GM23338 (cell line): ENCODE results near the gene ADGRG6. TPM values are rescaled to one million over a fixed set of nuclear protein-coding genes. Genes with fewer than 3 reads are reported as not detected.

Experiments used
- ATAC-seq: fragments of 200-7000 bp; cut with Tn5 transposase; 3 replicates; pipeline ENCODE4 v1.9.1; 2020
- DNase-seq: peaks from one replicate; pipeline ENCODE4 v3.0.0-alpha.2; 2015; ENCODE audit warnings: low spot score
- H2AFZ ChIP-seq: fragments of 200-600 bp; sonication (generic); 2 replicates; pipeline ENCODE4 v1.8.0; 2016; ENCODE audit warnings: antibody characterized with exemption, mild to moderate bottlenecking, moderate library complexity
- H3F3A ChIP-seq: fragments of 200-600 bp; sonication (generic); replicated peaks from 2 replicates; pipeline ENCODE4 v1.8.0; 2017; ENCODE audit warnings: antibody characterized with exemption, mixed run types, low read depth
- H3K27ac ChIP-seq: fragments of 200-600 bp; sonication (generic); 2 replicates; pipeline ENCODE4 v1.6.1; 2016; ENCODE audit warnings: low read depth
- H3K27me3 ChIP-seq: fragments of 200-600 bp; sonication (generic); 2 replicates; pipeline ENCODE4 v1.8.0; 2016; ENCODE audit warnings: mild to moderate bottlenecking, mixed run types, moderate library complexity; ENCODE audit not compliant: insufficient read depth
- H3K36me3 ChIP-seq: fragments of 200-600 bp; sonication (generic); 2 replicates; pipeline ENCODE4 v1.8.0; 2016; ENCODE audit warnings: mild to moderate bottlenecking; ENCODE audit not compliant: insufficient read depth
- H3K4me1 ChIP-seq: fragments of 200-600 bp; sonication (generic); 2 replicates; pipeline ENCODE4 v1.8.0; 2016; ENCODE audit warnings: mild to moderate bottlenecking, moderate library complexity; ENCODE audit not compliant: insufficient read depth
- H3K4me2 ChIP-seq: fragments of 200-600 bp; sonication (generic); 2 replicates; pipeline ENCODE4 v1.7.1; 2017; ENCODE audit warnings: mixed run types
- H3K4me3 ChIP-seq: fragments of 200-600 bp; sonication (generic); 2 replicates; pipeline ENCODE4 v1.6.1; 2016; ENCODE audit warnings: mixed run types
- H3K79me2 ChIP-seq: fragments of 200-600 bp; sonication (generic); replicated peaks from 2 replicates; pipeline ENCODE4 v1.8.0; 2017; ENCODE audit warnings: mild to moderate bottlenecking; ENCODE audit not compliant: insufficient read depth
- H3K9me2 ChIP-seq: fragments of 200-600 bp; sonication (generic); 2 replicates; pipeline ENCODE4 v1.8.0; 2017; ENCODE audit not compliant: insufficient read depth
- H4K20me1 ChIP-seq: fragments of 200-600 bp; sonication (generic); replicated peaks from 2 replicates; pipeline ENCODE4 v1.8.0; 2017; ENCODE audit warnings: mild to moderate bottlenecking; ENCODE audit not compliant: insufficient read depth
- H3K27ac Mint-ChIP-seq: 2 replicates; pipeline ENCODE4 v1.8.0; 2020; ENCODE audit warnings: inconsistent platforms, mild to moderate bottlenecking, moderate library complexity, mixed read lengths
- H3K27me3 Mint-ChIP-seq: 3 replicates; pipeline ENCODE4 v1.8.0; 2022; ENCODE audit warnings: low read depth, mild to moderate bottlenecking, moderate library complexity, mixed read lengths, inconsistent platforms; ENCODE audit not compliant: insufficient read depth, poor library complexity
- H3K36me3 Mint-ChIP-seq: 3 replicates; pipeline ENCODE4 v1.8.0; 2021; ENCODE audit warnings: low read depth, mild to moderate bottlenecking, inconsistent platforms, moderate library complexity, mixed read lengths
- H3K4me1 Mint-ChIP-seq: 3 replicates; pipeline ENCODE4 v1.8.0; 2020; ENCODE audit warnings: mild to moderate bottlenecking, inconsistent platforms, mixed read lengths
- H3K4me3 Mint-ChIP-seq: 3 replicates; pipeline ENCODE4 v1.8.0; 2021; ENCODE audit warnings: moderate library complexity, mild to moderate bottlenecking, inconsistent platforms, mixed read lengths
- H3K9me3 Mint-ChIP-seq: 3 replicates; pipeline ENCODE4 v1.8.0; 2020; ENCODE audit warnings: moderate library complexity, mild to moderate bottlenecking, inconsistent platforms, mixed read lengths
- CREB1 ChIP-seq: fragments of 250-450 bp; sonication (Bioruptor Pico); IDR thresholded peaks from 2 replicates; pipeline ENCODE4 v1.5.0; 2020; ENCODE audit warnings: low read depth, mild to moderate bottlenecking, moderate library complexity
- EZH2 ChIP-seq: fragments of 200-600 bp; sonication (generic); IDR thresholded peaks from one replicate; pipeline ENCODE4 v1.8.0; 2017; ENCODE audit warnings: antibody characterized with exemption, mild to moderate bottlenecking, low read depth; ENCODE audit not compliant: unreplicated experiment
- EZH2phosphoT487 ChIP-seq: fragments of 200-600 bp; sonication (generic); IDR thresholded peaks from one replicate; pipeline ENCODE4 v1.8.1; 2018; ENCODE audit warnings: antibody characterized with exemption; ENCODE audit not compliant: unreplicated experiment
- JUNB ChIP-seq: IDR thresholded peaks from one replicate; pipeline ENCODE4 v1.6.1; 2016; ENCODE audit warnings: antibody characterized with exemption; ENCODE audit not compliant: unreplicated experiment
- NANOG ChIP-seq: IDR thresholded peaks from 2 replicates; pipeline ENCODE4 v1.6.1; 2016; ENCODE audit warnings: antibody characterized with exemption, borderline replicate concordance
- POLR2AphosphoS5 ChIP-seq: IDR thresholded peaks from 2 replicates; pipeline ENCODE4 v1.6.1; 2016; ENCODE audit warnings: antibody characterized with exemption, low read depth
- STAT1 ChIP-seq: IDR thresholded peaks from one replicate; pipeline ENCODE4 v1.6.1; 2016; ENCODE audit warnings: antibody characterized with exemption; ENCODE audit not compliant: unreplicated experiment
- ZNF114 ChIP-seq: fragments of 250-450 bp; sonication (Bioruptor Pico); IDR thresholded peaks from 2 replicates; pipeline ENCODE4 v1.5.0; 2020; ENCODE audit warnings: mild to moderate bottlenecking, moderate library complexity
- ZNF331 ChIP-seq: fragments of 250-450 bp; sonication (Bioruptor Pico); IDR thresholded peaks from 2 replicates; pipeline ENCODE4 v1.5.0; 2020; ENCODE audit warnings: low read depth, mild to moderate bottlenecking, moderate library complexity
- polyA plus RNA-seq: library from polyadenylated mRNA; unstranded; fragments of >200 nt; fragmentation: Nextera tagmentation; extraction: Ambion mirVana; gene quantifications from 2 replicates; pipeline ENCODE4 v1.2.1, GENCODE V29; 2016
- total RNA-seq: library from RNA; depleted of rRNA; stranded (reverse); fragments of >200 nt; shearing (Covaris generic); gene quantifications from 2 replicates; pipeline ENCODE4 v1.2.3, GENCODE V29; 2014
- TF ChIP-seq, protein P1 (sequence below): IDR thresholded peaks from one replicate; pipeline ENCODE4 v1.6.1; 2018; ENCODE audit warnings: antibody characterized with exemption; ENCODE audit not compliant: unreplicated experiment
- TF ChIP-seq, protein P2 (sequence below): IDR thresholded peaks from 2 replicates; pipeline ENCODE4 v1.6.1; 2016; ENCODE audit warnings: antibody characterized with exemption
- TF ChIP-seq, protein P3 (sequence below): fragments of 250-450 bp; sonication (Bioruptor Pico); IDR thresholded peaks from 2 replicates; pipeline ENCODE4 v1.5.0; 2020; ENCODE audit warnings: mild to moderate bottlenecking, moderate library complexity
- TF ChIP-seq, protein P4 (sequence below), 2 experiments: fragments of 200-600 bp in 1 of 2; sonication (generic) in 1 of 2; conservative IDR thresholded peaks; 2 replicates each; pipeline versions ENCODE4 v1.5.1 to v1.6.1; 2016 to 2017; ENCODE audit warnings: antibody characterized with exemption in 2 of 2, low read depth in 2 of 2, mild to moderate bottlenecking in 2 of 2, moderate library complexity in 1 of 2

ADGRG6 gene
- total and polyA plus RNA-seq, 2 experiments from 2014 or later = 1.3 to 7.7 TPM

DNA sequence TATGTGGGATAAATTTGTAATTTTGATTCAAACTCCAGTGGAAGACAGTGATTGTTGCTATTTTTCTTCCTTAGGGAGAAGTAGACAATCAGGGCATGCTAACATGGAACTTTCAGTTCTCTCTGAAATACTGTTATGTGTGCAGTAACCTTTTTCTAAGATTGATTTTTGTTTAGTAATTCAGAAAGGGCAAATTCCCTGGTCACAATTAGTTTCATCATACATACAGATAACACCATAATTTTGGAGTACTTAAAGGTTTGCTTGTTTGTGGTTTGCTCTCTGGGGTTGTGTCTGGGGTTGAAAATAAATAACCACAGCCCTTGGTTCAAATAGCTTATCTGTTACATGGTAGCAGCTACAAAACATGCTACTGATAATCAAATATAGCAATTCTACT is 34.4 kb downstream of the ADGRG6 start:
- ATAC-seq (no peak), DNase-seq (no peak)
- H3K4me3 Mint-ChIP-seq = no peak overlapping the region
- H3K27me3 Mint-ChIP-seq = no peaks in the 10 kb centered on the region
- Histone ChIP-seq H3K79me2 (no peaks in the 10 kb centered on the region), H3K9me2 (no peaks in the 10 kb centered on the region), H3K36me3 (no peaks in the 10 kb centered on the region), H4K20me1 (no peaks in the 10 kb centered on the region), H3K4me3 (no peak overlapping the region), H3K27ac (no peak overlapping the region), H3K27me3 (no peaks in the 10 kb centered on the region), H3K4me1 (peaks cover 19% of the 10 kb centered on the region), H2AFZ (no peak overlapping the region), H3K4me2 (no peak overlapping the region), H3F3A (no peaks in the 10 kb centered on the region)
- H3K27ac Mint-ChIP-seq = no peak overlapping the region
- peaks cover 25% of the 10 kb centered on the region; the same call in 2 of the 3 replicates for H3K4me1 Mint-ChIP-seq
- no peaks in the 10 kb centered on the region for H3K36me3 Mint-ChIP-seq
- TF ChIP-seq, protein P1, sequence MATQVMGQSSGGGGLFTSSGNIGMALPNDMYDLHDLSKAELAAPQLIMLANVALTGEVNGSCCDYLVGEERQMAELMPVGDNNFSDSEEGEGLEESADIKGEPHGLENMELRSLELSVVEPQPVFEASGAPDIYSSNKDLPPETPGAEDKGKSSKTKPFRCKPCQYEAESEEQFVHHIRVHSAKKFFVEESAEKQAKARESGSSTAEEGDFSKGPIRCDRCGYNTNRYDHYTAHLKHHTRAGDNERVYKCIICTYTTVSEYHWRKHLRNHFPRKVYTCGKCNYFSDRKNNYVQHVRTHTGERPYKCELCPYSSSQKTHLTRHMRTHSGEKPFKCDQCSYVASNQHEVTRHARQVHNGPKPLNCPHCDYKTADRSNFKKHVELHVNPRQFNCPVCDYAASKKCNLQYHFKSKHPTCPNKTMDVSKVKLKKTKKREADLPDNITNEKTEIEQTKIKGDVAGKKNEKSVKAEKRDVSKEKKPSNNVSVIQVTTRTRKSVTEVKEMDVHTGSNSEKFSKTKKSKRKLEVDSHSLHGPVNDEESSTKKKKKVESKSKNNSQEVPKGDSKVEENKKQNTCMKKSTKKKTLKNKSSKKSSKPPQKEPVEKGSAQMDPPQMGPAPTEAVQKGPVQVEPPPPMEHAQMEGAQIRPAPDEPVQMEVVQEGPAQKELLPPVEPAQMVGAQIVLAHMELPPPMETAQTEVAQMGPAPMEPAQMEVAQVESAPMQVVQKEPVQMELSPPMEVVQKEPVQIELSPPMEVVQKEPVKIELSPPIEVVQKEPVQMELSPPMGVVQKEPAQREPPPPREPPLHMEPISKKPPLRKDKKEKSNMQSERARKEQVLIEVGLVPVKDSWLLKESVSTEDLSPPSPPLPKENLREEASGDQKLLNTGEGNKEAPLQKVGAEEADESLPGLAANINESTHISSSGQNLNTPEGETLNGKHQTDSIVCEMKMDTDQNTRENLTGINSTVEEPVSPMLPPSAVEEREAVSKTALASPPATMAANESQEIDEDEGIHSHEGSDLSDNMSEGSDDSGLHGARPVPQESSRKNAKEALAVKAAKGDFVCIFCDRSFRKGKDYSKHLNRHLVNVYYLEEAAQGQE = no peak
- TF ChIP-seq ZNF114 (CRISPR knock-in tag) = no peak
- no peak for TF ChIP-seq ZNF331 (CRISPR knock-in tag)
- no peak for TF ChIP-seq NANOG
- TF ChIP-seq, protein P2, sequence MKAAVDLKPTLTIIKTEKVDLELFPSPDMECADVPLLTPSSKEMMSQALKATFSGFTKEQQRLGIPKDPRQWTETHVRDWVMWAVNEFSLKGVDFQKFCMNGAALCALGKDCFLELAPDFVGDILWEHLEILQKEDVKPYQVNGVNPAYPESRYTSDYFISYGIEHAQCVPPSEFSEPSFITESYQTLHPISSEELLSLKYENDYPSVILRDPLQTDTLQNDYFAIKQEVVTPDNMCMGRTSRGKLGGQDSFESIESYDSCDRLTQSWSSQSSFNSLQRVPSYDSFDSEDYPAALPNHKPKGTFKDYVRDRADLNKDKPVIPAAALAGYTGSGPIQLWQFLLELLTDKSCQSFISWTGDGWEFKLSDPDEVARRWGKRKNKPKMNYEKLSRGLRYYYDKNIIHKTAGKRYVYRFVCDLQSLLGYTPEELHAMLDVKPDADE = no peak
- TF ChIP-seq CREB1 = no peak
- TF ChIP-seq, protein P3, sequence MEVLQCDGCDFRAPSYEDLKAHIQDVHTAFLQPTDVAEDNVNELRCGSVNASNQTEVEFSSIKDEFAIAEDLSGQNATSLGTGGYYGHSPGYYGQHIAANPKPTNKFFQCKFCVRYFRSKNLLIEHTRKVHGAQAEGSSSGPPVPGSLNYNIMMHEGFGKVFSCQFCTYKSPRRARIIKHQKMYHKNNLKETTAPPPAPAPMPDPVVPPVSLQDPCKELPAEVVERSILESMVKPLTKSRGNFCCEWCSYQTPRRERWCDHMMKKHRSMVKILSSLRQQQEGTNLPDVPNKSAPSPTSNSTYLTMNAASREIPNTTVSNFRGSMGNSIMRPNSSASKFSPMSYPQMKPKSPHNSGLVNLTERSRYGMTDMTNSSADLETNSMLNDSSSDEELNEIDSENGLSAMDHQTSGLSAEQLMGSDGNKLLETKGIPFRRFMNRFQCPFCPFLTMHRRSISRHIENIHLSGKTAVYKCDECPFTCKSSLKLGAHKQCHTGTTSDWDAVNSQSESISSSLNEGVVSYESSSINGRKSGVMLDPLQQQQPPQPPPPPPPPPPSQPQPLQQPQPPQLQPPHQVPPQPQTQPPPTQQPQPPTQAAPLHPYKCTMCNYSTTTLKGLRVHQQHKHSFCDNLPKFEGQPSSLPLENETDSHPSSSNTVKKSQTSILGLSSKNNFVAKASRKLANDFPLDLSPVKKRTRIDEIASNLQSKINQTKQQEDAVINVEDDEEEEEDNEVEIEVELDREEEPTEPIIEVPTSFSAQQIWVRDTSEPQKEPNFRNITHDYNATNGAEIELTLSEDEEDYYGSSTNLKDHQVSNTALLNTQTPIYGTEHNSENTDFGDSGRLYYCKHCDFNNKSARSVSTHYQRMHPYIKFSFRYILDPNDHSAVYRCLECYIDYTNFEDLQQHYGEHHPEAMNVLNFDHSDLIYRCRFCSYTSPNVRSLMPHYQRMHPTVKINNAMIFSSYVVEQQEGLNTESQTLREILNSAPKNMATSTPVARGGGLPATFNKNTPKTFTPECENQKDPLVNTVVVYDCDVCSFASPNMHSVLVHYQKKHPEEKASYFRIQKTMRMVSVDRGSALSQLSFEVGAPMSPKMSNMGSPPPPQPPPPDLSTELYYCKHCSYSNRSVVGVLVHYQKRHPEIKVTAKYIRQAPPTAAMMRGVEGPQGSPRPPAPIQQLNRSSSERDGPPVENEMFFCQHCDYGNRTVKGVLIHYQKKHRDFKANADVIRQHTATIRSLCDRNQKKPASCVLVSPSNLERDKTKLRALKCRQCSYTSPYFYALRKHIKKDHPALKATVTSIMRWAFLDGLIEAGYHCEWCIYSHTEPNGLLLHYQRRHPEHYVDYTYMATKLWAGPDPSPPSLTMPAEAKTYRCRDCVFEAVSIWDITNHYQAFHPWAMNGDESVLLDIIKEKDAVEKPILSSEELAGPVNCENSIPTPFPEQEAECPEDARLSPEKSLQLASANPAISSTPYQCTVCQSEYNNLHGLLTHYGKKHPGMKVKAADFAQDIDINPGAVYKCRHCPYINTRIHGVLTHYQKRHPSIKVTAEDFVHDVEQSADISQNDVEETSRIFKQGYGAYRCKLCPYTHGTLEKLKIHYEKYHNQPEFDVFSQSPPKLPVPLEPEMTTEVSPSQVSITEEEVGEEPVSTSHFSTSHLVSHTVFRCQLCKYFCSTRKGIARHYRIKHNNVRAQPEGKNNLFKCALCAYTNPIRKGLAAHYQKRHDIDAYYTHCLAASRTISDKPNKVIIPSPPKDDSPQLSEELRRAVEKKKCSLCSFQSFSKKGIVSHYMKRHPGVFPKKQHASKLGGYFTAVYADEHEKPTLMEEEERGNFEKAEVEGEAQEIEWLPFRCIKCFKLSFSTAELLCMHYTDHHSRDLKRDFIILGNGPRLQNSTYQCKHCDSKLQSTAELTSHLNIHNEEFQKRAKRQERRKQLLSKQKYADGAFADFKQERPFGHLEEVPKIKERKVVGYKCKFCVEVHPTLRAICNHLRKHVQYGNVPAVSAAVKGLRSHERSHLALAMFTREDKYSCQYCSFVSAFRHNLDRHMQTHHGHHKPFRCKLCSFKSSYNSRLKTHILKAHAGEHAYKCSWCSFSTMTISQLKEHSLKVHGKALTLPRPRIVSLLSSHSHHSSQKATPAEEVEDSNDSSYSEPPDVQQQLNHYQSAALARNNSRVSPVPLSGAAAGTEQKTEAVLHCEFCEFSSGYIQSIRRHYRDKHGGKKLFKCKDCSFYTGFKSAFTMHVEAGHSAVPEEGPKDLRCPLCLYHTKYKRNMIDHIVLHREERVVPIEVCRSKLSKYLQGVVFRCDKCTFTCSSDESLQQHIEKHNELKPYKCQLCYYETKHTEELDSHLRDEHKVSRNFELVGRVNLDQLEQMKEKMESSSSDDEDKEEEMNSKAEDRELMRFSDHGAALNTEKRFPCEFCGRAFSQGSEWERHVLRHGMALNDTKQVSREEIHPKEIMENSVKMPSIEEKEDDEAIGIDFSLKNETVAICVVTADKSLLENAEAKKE (CRISPR knock-in tag) = no peak
- no peak for TF ChIP-seq POLR2AphosphoS5
- no peak for TF ChIP-seq EZH2phosphoT487
- TF ChIP-seq, protein P4, sequence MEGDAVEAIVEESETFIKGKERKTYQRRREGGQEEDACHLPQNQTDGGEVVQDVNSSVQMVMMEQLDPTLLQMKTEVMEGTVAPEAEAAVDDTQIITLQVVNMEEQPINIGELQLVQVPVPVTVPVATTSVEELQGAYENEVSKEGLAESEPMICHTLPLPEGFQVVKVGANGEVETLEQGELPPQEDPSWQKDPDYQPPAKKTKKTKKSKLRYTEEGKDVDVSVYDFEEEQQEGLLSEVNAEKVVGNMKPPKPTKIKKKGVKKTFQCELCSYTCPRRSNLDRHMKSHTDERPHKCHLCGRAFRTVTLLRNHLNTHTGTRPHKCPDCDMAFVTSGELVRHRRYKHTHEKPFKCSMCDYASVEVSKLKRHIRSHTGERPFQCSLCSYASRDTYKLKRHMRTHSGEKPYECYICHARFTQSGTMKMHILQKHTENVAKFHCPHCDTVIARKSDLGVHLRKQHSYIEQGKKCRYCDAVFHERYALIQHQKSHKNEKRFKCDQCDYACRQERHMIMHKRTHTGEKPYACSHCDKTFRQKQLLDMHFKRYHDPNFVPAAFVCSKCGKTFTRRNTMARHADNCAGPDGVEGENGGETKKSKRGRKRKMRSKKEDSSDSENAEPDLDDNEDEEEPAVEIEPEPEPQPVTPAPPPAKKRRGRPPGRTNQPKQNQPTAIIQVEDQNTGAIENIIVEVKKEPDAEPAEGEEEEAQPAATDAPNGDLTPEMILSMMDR (conservative IDR thresholded peaks at IDR 0.05; ENCODE audit: low read depth in 2 of 2) = no peak
- no peak for TF ChIP-seq STAT1
- TF ChIP-seq EZH2 = no peak
- no peak for TF ChIP-seq JUNB
- no peaks in the 10 kb centered on the region for H3K9me3 Mint-ChIP-seq
